Activated CD8-positive, alpha-beta T cell treated with anti-CD3 and anti-CD28 coated beads for 36 hours (primary cell): Measurements from ENCODE around the gene GMPPB. TPM values are rescaled to one million over a fixed set of nuclear protein-coding genes. Genes with fewer than 3 reads are reported as not detected.

Source experiments
- ATAC-seq: fragments of 200-7000 bp; cut with Tn5 transposase; one replicate; pipeline ENCODE4 v1.10.0; 2021; ENCODE audit warnings: mild to moderate bottlenecking, moderate library complexity
- CTCF ChIA-PET: fragments of 350-600 bp; sonication (Branson Sonifier 250); formaldehyde crosslinking; loops from one replicate; lab custom pipeline; 2021; ENCODE audit warnings: antibody characterized with exemption; lab: Charles Lee
- POLR2A ChIA-PET: fragments of 350-600 bp; sonication (Branson Sonifier 250); formaldehyde crosslinking; loops from one replicate; lab custom pipeline; 2021; ENCODE audit warnings: antibody characterized with exemption; lab: Charles Lee
- DNase-seq: peaks from one replicate; pipeline ENCODE4 v3.0.0-alpha.2; 2020
- H3K27ac Mint-ChIP-seq: one replicate; pipeline ENCODE4 v1.8.0; 2021; ENCODE audit warnings: mild to moderate bottlenecking, mixed read lengths
- H3K27me3 Mint-ChIP-seq: one replicate; pipeline ENCODE4 v1.8.0; 2021; ENCODE audit warnings: mixed read lengths
- H3K36me3 Mint-ChIP-seq: one replicate; pipeline ENCODE4 v1.8.0; 2021; ENCODE audit warnings: low read depth, mixed read lengths
- H3K4me1 Mint-ChIP-seq: one replicate; pipeline ENCODE4 v1.8.0; 2021; ENCODE audit warnings: low read depth, mixed read lengths
- H3K4me3 Mint-ChIP-seq: one replicate; pipeline ENCODE4 v1.8.0; 2021; ENCODE audit warnings: mild to moderate bottlenecking, moderate library complexity, mixed read lengths
- H3K9me3 Mint-ChIP-seq: one replicate; pipeline ENCODE4 v1.8.0; 2021; ENCODE audit warnings: mixed read lengths
- intact Hi-C: fragments of 100-400 bp; cut with micrococcal nuclease; formaldehyde crosslinking; loops from one replicate; pipeline ENCODE4 v1.10.0; 2022
- total RNA-seq, 2 experiments: library from RNA; stranded (reverse); gene quantifications; one replicate each; pipeline ENCODE4 v1.2.3, GENCODE V29; 2021
- TF ChIP-seq, protein P1 (sequence below): fragments of 200-600 bp; IDR thresholded peaks from one replicate; pipeline ENCODE4 v1.8.0; 2022; ENCODE audit warnings: antibody characterized with exemption, mild to moderate bottlenecking

The GMPPB gene
- total RNA-seq, 2 experiments from 2014 or later: 34.7 to 35.2 TPM

DNA sequence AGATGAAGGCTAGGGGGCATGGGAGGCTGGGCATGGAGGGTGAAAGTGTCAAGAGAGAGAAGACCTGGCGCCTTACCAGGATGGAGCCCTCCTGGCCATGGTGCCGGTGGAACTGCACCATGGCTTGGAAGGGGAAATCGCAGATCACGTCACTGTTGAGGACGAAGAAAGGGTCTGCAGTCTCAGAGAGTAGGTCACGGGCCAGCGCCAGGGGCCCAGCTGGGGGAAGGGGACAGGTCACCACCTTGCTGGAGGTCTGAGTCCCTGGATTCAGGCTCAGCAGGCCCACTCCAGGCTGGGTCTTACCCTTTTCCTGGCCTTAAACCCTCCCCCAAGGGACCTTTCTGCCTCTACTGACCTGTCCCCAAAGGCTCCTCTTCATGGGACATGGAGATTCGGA is 855 bp downstream of the GMPPB start:
- Mint-ChIP-seq H3K9me3 (no peaks in the 10 kb centered on the region), H3K4me1 (peaks cover 26% of the 10 kb centered on the region), H3K27ac (peak overlapping the region; percentile 97), H3K4me3 (peak overlapping the region; percentile 92), H3K27me3 (no peaks in the 10 kb centered on the region), H3K36me3 (peaks cover 17% of the 10 kb centered on the region)
- ATAC-seq: no peak
- DNase-seq: no peak
- ChIA-PET POLR2A (interaction anchor here (0.7 to 7.6 kb wide), 6 partner anchors 11 to 89 kb away, joined by 3 to 40 read pairs (median 4); partner anchors contain the start of gene INKA1), CTCF (interaction anchor here (1.4 kb wide), 1 partner anchor 183 kb away, joined by 5 read pairs; no protein-coding TSS in a partner anchor)
- TF ChIP-seq, protein P1, sequence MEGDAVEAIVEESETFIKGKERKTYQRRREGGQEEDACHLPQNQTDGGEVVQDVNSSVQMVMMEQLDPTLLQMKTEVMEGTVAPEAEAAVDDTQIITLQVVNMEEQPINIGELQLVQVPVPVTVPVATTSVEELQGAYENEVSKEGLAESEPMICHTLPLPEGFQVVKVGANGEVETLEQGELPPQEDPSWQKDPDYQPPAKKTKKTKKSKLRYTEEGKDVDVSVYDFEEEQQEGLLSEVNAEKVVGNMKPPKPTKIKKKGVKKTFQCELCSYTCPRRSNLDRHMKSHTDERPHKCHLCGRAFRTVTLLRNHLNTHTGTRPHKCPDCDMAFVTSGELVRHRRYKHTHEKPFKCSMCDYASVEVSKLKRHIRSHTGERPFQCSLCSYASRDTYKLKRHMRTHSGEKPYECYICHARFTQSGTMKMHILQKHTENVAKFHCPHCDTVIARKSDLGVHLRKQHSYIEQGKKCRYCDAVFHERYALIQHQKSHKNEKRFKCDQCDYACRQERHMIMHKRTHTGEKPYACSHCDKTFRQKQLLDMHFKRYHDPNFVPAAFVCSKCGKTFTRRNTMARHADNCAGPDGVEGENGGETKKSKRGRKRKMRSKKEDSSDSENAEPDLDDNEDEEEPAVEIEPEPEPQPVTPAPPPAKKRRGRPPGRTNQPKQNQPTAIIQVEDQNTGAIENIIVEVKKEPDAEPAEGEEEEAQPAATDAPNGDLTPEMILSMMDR: no peak
- intact Hi-C loops: no loop called here

DNA sequence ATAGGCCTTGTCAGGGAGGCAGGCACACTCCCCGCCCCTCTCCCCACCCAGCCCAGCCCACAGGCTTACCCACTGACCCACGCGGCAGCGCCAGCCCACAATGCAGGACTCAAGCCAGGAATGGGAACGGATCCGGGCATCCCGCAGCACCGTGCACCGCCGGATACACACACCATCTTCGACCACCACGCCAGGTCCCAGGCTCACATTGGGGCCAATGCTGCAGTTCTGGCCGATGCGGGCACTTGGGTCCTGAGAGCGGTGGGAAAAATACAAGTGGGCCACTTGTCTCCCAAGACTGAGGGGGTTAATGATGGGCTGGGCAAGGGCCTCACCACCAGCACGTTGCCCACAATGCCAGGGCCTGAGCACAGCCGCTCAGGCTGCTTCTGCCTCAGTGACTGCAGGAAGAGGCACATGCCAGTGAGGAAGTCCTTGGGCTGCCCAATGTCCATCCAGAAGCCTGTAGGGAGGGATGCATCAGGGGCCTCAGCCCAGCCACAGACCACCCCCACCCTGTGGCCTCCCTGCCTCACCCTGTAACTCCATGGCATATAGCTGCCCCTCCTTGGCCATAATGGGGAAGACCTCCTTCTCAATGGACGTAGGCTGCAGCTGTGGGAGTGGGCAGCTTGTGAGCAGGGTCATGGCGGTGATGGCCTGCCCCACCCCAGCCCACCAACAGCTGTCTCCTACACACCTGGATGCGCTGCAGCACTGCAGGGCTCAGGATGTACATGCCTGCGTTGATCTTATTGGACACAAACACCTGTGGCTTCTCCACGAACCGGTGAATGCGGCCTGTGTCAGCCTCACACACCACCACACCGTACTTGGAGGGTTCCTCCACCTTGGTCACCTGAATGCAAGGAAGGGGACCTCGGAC is 1.6 kb downstream of the GMPPB start:
- CTCF ChIA-PET: interaction anchor here (1.0 kb wide), 1 partner anchor 21 kb away, joined by 3 read pairs; no protein-coding TSS in a partner anchor
- H3K9me3 Mint-ChIP-seq: no peaks in the 10 kb centered on the region
- peak overlapping the region; percentile 97 for H3K27ac Mint-ChIP-seq
- intact Hi-C loops: no loop called here
- no peaks in the 10 kb centered on the region for H3K27me3 Mint-ChIP-seq
- POLR2A ChIA-PET: interaction anchor here (0.5 to 7.6 kb wide), 6 partner anchors 10 to 117 kb away, joined by 3 to 40 read pairs (median 4); partner anchors contain the start of gene INKA1
- H3K36me3 Mint-ChIP-seq: peaks cover 13% of the 10 kb centered on the region
- TF ChIP-seq, protein P1: no peak
- H3K4me3 Mint-ChIP-seq: peak overlapping the region; percentile 92
- peaks cover 26% of the 10 kb centered on the region for H3K4me1 Mint-ChIP-seq
- DNase-seq (no peak), ATAC-seq (no peak)

DNA sequence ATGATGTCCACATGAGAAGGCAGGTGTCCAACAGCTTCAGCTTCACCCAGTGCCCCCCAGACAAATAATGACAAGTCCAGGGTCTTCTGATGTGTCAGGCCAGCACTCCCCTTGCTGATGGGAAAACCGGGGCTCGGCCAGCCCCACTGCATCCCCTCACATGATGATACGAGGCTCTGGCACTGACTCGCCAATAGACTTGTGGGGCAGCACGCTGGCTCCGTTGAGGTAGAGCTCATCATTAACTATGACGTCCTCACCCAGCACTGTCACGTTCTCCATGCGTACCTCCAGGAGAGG is 2.2 kb downstream of the GMPPB start:
- H3K27ac Mint-ChIP-seq: no peak overlapping the region
- no peak for DNase-seq
- no peaks in the 10 kb centered on the region for H3K27me3 Mint-ChIP-seq
- peaks cover 26% of the 10 kb centered on the region for H3K4me1 Mint-ChIP-seq
- no peak overlapping the region for H3K4me3 Mint-ChIP-seq
- no peak for ATAC-seq
- peaks cover 13% of the 10 kb centered on the region for H3K36me3 Mint-ChIP-seq
- CTCF ChIA-PET: interaction anchor here (1.0 to 3.3 kb wide), 2 partner anchors 20 to 118 kb away, joined by 3 to 13 read pairs; no protein-coding TSS in a partner anchor
- POLR2A ChIA-PET: interaction anchor here (0.5 to 7.6 kb wide), 5 partner anchors 8 to 117 kb away, joined by 3 to 40 read pairs (median 4); no protein-coding TSS in a partner anchor
- intact Hi-C loops: no loop called here
- TF ChIP-seq, protein P1: no peak
- H3K9me3 Mint-ChIP-seq: no peaks in the 10 kb centered on the region

DNA sequence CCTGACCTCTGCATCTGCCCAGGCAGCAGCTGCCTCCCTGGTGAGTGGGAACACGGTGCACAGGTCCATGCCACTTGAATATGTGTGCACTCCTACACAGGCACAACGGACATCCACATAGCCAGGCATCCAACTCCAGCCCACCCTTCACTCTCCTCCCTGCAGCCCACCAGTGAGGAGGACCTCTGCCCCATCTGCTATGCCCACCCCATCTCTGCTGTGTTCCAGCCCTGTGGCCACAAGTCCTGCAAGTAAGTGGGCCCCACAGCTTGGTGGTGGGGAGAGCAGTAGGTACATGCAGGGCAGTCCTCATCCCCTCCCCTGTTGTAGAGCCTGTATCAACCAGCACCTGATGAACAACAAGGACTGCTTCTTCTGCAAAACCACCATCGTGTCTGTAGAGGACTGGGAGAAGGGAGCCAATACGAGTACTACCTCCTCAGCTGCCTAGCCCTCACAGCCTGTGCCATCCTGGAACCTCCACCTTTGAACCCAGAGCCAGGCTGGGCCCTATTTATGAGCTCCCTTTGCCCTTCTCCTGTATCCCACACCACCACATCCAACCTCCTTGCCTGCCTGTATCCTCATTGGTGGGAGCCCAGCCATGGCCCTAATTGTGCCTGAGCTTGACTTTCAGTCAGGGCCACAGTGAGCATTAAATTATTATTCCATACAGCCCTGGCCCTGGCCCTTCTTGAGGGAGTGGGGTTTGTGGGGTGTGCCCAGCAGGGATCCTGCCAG is 2.7 kb downstream of the GMPPB start:
- Mint-ChIP-seq H3K27ac (peak overlapping the region; percentile 49), H3K9me3 (no peaks in the 10 kb centered on the region), H3K36me3 (peaks cover 13% of the 10 kb centered on the region), H3K4me3 (no peak overlapping the region), H3K4me1 (peaks cover 26% of the 10 kb centered on the region), H3K27me3 (no peaks in the 10 kb centered on the region)
- POLR2A ChIA-PET: interaction anchor here (0.5 to 7.6 kb wide), 8 partner anchors 9 to 993 kb away, joined by 3 to 40 read pairs (median 4); no protein-coding TSS in a partner anchor
- no peak for DNase-seq
- CTCF ChIA-PET: interaction anchor here (1.0 to 3.3 kb wide), 2 partner anchors 20 to 118 kb away, joined by 3 to 13 read pairs; no protein-coding TSS in a partner anchor
- no peak for ATAC-seq
- TF ChIP-seq, protein P1: no peak
- intact Hi-C loops: no loop called here
